AG09319 (cell line): ENCODE data around the gene DRD4.
"Not testable (repeated sequence)": the region's sequence is repeated elsewhere in the genome, so short reads cannot be mapped to it uniquely, and the experiment has no call there.

Experiments
- DNase-seq: peaks from one replicate; pipeline ENCODE4 v3.0.0-alpha.2; 2010; ENCODE audit warnings: low read depth; ENCODE audit errors: extremely low read depth
- CTCF ChIP-seq: IDR thresholded peaks from 2 replicates; pipeline ENCODE4 v1.5.1; 2011; ENCODE audit warnings: low read depth, mild to moderate bottlenecking, inconsistent platforms, low read length, moderate library complexity

DRD4 gene

GRCh38 chr11:650482-650881 is 13.4 kb downstream of the DRD4 start:
- TF ChIP-seq CTCF, result no peak
- DNase-seq, result no peak

GRCh38 chr11:653136-653535 is 16.1 kb downstream of the DRD4 start:
- DNase-seq, result not testable (repeated sequence)

- no peak for DNase-seq
Observed at GRCh38 chr11:653837-654236, 16.8 kb downstream of the DRD4 start.

GRCh38 chr11:654444-654843 is 17.4 kb downstream of the DRD4 start:
- DNase-seq, result not testable (repeated sequence)

More at GRCh38 chr11:653837-654236, 16.8 kb downstream of the DRD4 start:
- no peak for TF ChIP-seq CTCF

GRCh38 chr11:655036-655726 is 18.1 kb downstream of the DRD4 start:
- no peak for TF ChIP-seq CTCF
- no peak for DNase-seq

- no peak for TF ChIP-seq CTCF
- no peak for DNase-seq
Observed at GRCh38 chr11:656426-656825, 19.4 kb downstream of the DRD4 start.

GRCh38 chr11:656866-657265 is 19.8 kb downstream of the DRD4 start:
- TF ChIP-seq CTCF, result no peak
- no peak for DNase-seq

- TF ChIP-seq CTCF, result no peak
- no peak for DNase-seq
Observed at GRCh38 chr11:657691-658126, 20.6 kb downstream of the DRD4 start.
